Astrocyte (in vitro differentiated cells and primary cell): ENCODE data around the gene ZSCAN22. TPM values are rescaled to one million over a fixed set of nuclear protein-coding genes. Genes with fewer than 3 reads are reported as not detected.

Source experiments
- DNase-seq: peaks from one replicate; pipeline ENCODE4 v3.0.0-alpha.2; 2010; ENCODE audit warnings: low read depth
- FAIRE-seq: peaks from 2 replicates; lab custom pipeline; 2011; peaks lifted over from hg19 to GRCh38; lab: Jason Lieb, UNC
- H2AFZ ChIP-seq: 2 replicates; pipeline ENCODE4 v1.6.0; 2012; ENCODE audit warnings: low read depth, low read length, inconsistent platforms
- H3K27ac ChIP-seq: 2 replicates; pipeline ENCODE4 v1.5.1; 2011; ENCODE audit warnings: low read depth, low read length, inconsistent platforms
- H3K27me3 ChIP-seq: 2 replicates; pipeline ENCODE4 v1.6.0; 2011; ENCODE audit warnings: low read length, inconsistent platforms; ENCODE audit not compliant: insufficient read depth
- H3K36me3 ChIP-seq: 2 replicates; pipeline ENCODE4 v1.5.1; 2011; ENCODE audit warnings: low read length, inconsistent platforms; ENCODE audit not compliant: insufficient read depth
- H3K4me1 ChIP-seq: 2 replicates; pipeline ENCODE4 v1.5.1; 2011; ENCODE audit warnings: low read length, inconsistent platforms; ENCODE audit not compliant: insufficient read depth
- H3K4me2 ChIP-seq: 2 replicates; pipeline ENCODE4 v1.6.0; 2012; ENCODE audit warnings: low read length, inconsistent platforms
- H3K4me3 ChIP-seq: 2 replicates; pipeline ENCODE4 v1.5.1; 2011; ENCODE audit warnings: low read depth, mild to moderate bottlenecking, low read length, inconsistent platforms; ENCODE audit not compliant: insufficient read depth
- H3K79me2 ChIP-seq: 2 replicates; pipeline ENCODE4 v1.6.0; 2012; ENCODE audit warnings: mild to moderate bottlenecking, low read length, inconsistent platforms; ENCODE audit not compliant: insufficient read depth
- H3K9ac ChIP-seq: 2 replicates; pipeline ENCODE4 v1.6.0; 2012; ENCODE audit warnings: mild to moderate bottlenecking, low read length, inconsistent platforms
- H3K9me3 ChIP-seq: 2 replicates; pipeline ENCODE4 v1.5.1; 2012; ENCODE audit warnings: low read depth, mild to moderate bottlenecking, low read length, inconsistent platforms; ENCODE audit not compliant: insufficient read depth
- H4K20me1 ChIP-seq: 2 replicates; pipeline ENCODE4 v1.6.0; 2012; ENCODE audit warnings: low read length, inconsistent platforms; ENCODE audit not compliant: insufficient read depth
- H3K27ac Mint-ChIP-seq: one replicate; pipeline ENCODE4 v1.8.0; 2021; ENCODE audit warnings: mild to moderate bottlenecking, mixed read lengths; ENCODE audit not compliant: unreplicated experiment
- H3K27me3 Mint-ChIP-seq: one replicate; pipeline ENCODE4 v1.8.0; 2021; ENCODE audit warnings: low read depth, mixed read lengths; ENCODE audit not compliant: unreplicated experiment
- H3K36me3 Mint-ChIP-seq: one replicate; pipeline ENCODE4 v1.8.0; 2021; ENCODE audit warnings: low read depth, mixed read lengths; ENCODE audit not compliant: unreplicated experiment
- H3K4me1 Mint-ChIP-seq: one replicate; pipeline ENCODE4 v1.8.0; 2021; ENCODE audit warnings: low read depth, mixed read lengths; ENCODE audit not compliant: unreplicated experiment
- H3K4me3 Mint-ChIP-seq: one replicate; pipeline ENCODE4 v1.8.0; 2021; ENCODE audit warnings: mild to moderate bottlenecking, moderate library complexity, mixed read lengths; ENCODE audit not compliant: unreplicated experiment
- H3K9me3 Mint-ChIP-seq: one replicate; pipeline ENCODE4 v1.8.0; 2021; ENCODE audit warnings: mild to moderate bottlenecking, mixed read lengths; ENCODE audit not compliant: unreplicated experiment
- EZH2 ChIP-seq: IDR thresholded peaks from 2 replicates; pipeline ENCODE4 v1.6.1; 2012; ENCODE audit warnings: mild to moderate bottlenecking, low read length, inconsistent platforms; ENCODE audit not compliant: insufficient read depth
- total RNA-seq: library from RNA; stranded (reverse); gene quantifications from 2 replicates; pipeline ENCODE4 v1.2.1, GENCODE V29; 2021
- TF ChIP-seq, protein P1 (sequence below): IDR thresholded peaks from 2 replicates; pipeline ENCODE4 v1.5.1; 2011; ENCODE audit warnings: low read depth, mild to moderate bottlenecking, inconsistent platforms, low read length, moderate library complexity; ENCODE audit not compliant: insufficient read depth

Gene ZSCAN22
- total RNA-seq, 1 donor from 2014 or later, result 3.1 TPM

DNA sequence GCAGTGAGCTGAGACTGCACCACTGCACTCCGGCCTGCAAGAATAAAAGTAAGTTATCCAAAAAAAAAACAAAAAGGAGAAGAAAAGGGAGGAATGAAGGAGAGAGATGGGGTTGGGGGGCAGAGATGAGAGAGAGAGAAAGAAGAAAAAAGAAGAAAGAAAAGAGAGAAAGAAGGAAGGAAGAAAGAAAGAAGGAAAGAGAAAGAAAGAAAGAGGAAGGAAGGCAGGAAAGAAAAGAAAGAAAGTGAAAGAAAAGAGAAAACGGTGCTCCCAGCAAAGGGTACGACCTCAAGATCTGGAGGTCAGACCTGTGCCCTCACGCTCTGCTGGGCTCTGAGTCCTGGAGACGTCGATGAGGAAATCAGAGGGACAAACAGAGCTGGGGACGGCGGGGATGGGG is 22.8 kb downstream of the ZSCAN22 start:
- no peak overlapping the region for H2AFZ ChIP-seq
- no peaks in the 10 kb centered on the region for H3K36me3 ChIP-seq
- H3K27me3 ChIP-seq, result peaks cover 20% of the 10 kb centered on the region
- no peak for DNase-seq
- TF ChIP-seq EZH2, result no peak
- TF ChIP-seq, protein P1, sequence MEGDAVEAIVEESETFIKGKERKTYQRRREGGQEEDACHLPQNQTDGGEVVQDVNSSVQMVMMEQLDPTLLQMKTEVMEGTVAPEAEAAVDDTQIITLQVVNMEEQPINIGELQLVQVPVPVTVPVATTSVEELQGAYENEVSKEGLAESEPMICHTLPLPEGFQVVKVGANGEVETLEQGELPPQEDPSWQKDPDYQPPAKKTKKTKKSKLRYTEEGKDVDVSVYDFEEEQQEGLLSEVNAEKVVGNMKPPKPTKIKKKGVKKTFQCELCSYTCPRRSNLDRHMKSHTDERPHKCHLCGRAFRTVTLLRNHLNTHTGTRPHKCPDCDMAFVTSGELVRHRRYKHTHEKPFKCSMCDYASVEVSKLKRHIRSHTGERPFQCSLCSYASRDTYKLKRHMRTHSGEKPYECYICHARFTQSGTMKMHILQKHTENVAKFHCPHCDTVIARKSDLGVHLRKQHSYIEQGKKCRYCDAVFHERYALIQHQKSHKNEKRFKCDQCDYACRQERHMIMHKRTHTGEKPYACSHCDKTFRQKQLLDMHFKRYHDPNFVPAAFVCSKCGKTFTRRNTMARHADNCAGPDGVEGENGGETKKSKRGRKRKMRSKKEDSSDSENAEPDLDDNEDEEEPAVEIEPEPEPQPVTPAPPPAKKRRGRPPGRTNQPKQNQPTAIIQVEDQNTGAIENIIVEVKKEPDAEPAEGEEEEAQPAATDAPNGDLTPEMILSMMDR, result no peak
- H3K4me1 ChIP-seq, result peaks cover 7% of the 10 kb centered on the region
- Mint-ChIP-seq H3K36me3 (peaks cover 11% of the 10 kb centered on the region), H3K27ac (no peak overlapping the region), H3K27me3 (no peaks in the 10 kb centered on the region), H3K4me3 (peak overlapping the region; percentile 57), H3K9me3 (no peaks in the 10 kb centered on the region), H3K4me1 (peaks cover 3% of the 10 kb centered on the region)
- H3K4me3 ChIP-seq, result no peak overlapping the region
- H3K79me2 ChIP-seq, result no peaks in the 10 kb centered on the region
- no peak for FAIRE-seq
- H3K9ac ChIP-seq, result no peak overlapping the region
- peaks cover 3% of the 10 kb centered on the region for H3K9me3 ChIP-seq
- H3K27ac ChIP-seq, result no peak overlapping the region
- peak overlapping the region; percentile 30 for H3K4me2 ChIP-seq
- H4K20me1 ChIP-seq, result peaks cover 8% of the 10 kb centered on the region

DNA sequence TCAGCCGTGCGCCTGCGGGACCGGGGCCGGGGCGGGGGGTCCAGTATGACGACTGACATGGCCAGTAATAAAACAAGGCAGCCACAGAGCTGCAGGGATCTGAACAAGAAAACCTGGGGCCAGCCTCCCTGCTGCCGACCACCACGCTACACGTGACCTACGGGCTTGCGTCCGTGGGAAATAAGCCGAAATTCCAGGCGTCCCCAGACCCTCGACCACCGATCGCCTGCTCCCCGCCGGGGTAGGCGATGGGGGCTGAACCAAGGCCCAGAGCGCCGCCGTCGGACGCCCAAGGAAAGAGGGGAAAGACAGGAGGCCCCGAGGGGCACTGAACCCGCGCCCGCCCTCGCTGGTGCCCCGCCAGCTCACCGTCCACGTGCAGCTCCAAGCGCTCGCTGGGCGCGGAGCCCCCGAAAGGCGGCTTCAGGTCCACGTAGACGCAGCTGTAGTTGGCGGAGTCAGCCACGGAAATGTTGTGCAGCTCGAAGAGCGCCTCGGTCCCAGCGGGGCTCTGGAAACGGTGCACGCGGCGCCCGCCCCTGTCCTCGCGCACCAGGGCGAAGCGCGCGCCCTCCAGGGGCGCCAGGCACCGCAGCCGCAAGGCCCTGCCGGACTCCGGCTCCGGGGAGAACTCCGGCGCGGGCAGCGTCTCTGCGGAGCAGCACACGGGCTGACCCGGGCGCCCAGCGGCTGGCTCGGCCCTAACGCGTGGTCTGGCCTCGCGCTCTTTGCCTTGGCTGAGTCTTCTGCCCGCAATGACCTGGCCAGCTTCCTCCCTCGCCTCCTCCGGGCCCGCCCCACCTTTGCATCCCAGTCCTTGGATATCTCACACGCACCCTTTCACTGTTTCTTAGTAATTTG is 23.4 kb downstream of the ZSCAN22 start:
- peak overlapping the region; percentile 26 for H2AFZ ChIP-seq
- Mint-ChIP-seq H3K36me3 (peaks cover 11% of the 10 kb centered on the region), H3K4me1 (peaks cover 3% of the 10 kb centered on the region), H3K27me3 (no peaks in the 10 kb centered on the region), H3K27ac (no peak overlapping the region), H3K4me3 (no peak overlapping the region), H3K9me3 (no peaks in the 10 kb centered on the region)
- H3K4me2 ChIP-seq, result peak overlapping the region; percentile 30
- FAIRE-seq, result no peak
- peaks cover 7% of the 10 kb centered on the region for H3K4me1 ChIP-seq
- H3K9me3 ChIP-seq, result peaks cover 3% of the 10 kb centered on the region
- H3K4me3 ChIP-seq, result no peak overlapping the region
- H3K36me3 ChIP-seq, result no peaks in the 10 kb centered on the region
- peak; percentile 66 for TF ChIP-seq EZH2
- TF ChIP-seq, protein P1, result no peak
- no peaks in the 10 kb centered on the region for H3K79me2 ChIP-seq
- no peak for DNase-seq
- H3K27ac ChIP-seq, result no peak overlapping the region
- H3K9ac ChIP-seq, result no peak overlapping the region
- H3K27me3 ChIP-seq, result peaks cover 20% of the 10 kb centered on the region
- peaks cover 8% of the 10 kb centered on the region for H4K20me1 ChIP-seq
